ENCODE results near the gene ZBTB32. TPM values are rescaled to one million over a fixed set of nuclear protein-coding genes. Genes with fewer than 3 reads are reported as not detected.

ZBTB32 gene
- total RNA-seq, 1 donor from 2014 or later, result not detected

- Histone ChIP-seq H3K79me2 (ENCODE audit: low read depth) (peaks cover 16% of the 10 kb centered on the region), H3K4me1 (peaks cover 6% of the 10 kb centered on the region), H3K9me3 (ENCODE audit: low read depth) (no peaks in the 10 kb centered on the region), H3K4me2 (peak within 1 kb of the TSS; percentile 80), H2AFZ (replicated peaks) (peak within 1 kb of the TSS; percentile 43), H3K27me3 (peaks cover 27% of the 10 kb centered on the region), H4K20me1 (ENCODE audit: low read depth) (peaks cover 19% of the 10 kb centered on the region), H3K27ac (no peak within 1 kb of the TSS), H3K4me3 (peak within 1 kb of the TSS; percentile 89), H3K9ac (no peak within 1 kb of the TSS), H3K36me3 (no peaks in the 10 kb centered on the region), H3F3A (ENCODE audit: low read depth) (peaks cover 13% of the 10 kb centered on the region)
- Mint-ChIP-seq H3K27ac (peak within 1 kb of the TSS; percentile 98), H3K36me3 (peaks cover 6% of the 10 kb centered on the region), H3K9me3 (no peaks in the 10 kb centered on the region), H3K4me1 (peaks cover 26% of the 10 kb centered on the region), H3K27me3 (ENCODE audit: insufficient read depth, low read depth) (peaks cover 9% of the 10 kb centered on the region), H3K4me3 (peak within 1 kb of the TSS; percentile 99)
- peak; percentile 49 for DNase-seq (ENCODE audit: low spot score)
- TF ChIP-seq EZH2phosphoT487 (IDR thresholded peaks at IDR 0.05), result no peak
- peak; percentile 46 for TF ChIP-seq EZH2 (IDR thresholded peaks at IDR 0.05)
These were observed 52.2 kb downstream of the ZBTB32 start, which contains the start of gene HSPB6 for GRCh38 chr19:35756377-35757230. TSS of gene HSPB6 (minus strand) at chr19:35757029. CDS start at chr19:35757008, 21 bp downstream.

GRCh38 chr19:35757231-35757748 is 52.9 kb downstream of the ZBTB32 start:
- peaks cover 19% of the 10 kb centered on the region for H4K20me1 ChIP-seq (ENCODE audit: low read depth)
- no peaks in the 10 kb centered on the region for H3K9me3 ChIP-seq (ENCODE audit: low read depth)
- Mint-ChIP-seq H3K4me3 (peak overlapping the region; percentile 99), H3K27ac (peak overlapping the region; percentile 98), H3K9me3 (no peaks in the 10 kb centered on the region), H3K27me3 (ENCODE audit: insufficient read depth, low read depth) (peaks cover 9% of the 10 kb centered on the region), H3K4me1 (peaks cover 26% of the 10 kb centered on the region), H3K36me3 (peaks cover 11% of the 10 kb centered on the region)
- peaks cover 16% of the 10 kb centered on the region for H3K79me2 ChIP-seq (ENCODE audit: low read depth)
- peaks cover 13% of the 10 kb centered on the region for H3F3A ChIP-seq (ENCODE audit: low read depth)
- H2AFZ ChIP-seq (replicated peaks), result peak overlapping the region; percentile 43
- H3K27ac ChIP-seq, result no peak overlapping the region
- TF ChIP-seq EZH2 (IDR thresholded peaks at IDR 0.05), result no peak
- TF ChIP-seq CTCF (IDR thresholded peaks at IDR 0.05), result no peak
- no peak for TF ChIP-seq EZH2phosphoT487 (IDR thresholded peaks at IDR 0.05)
- H3K36me3 ChIP-seq, result no peaks in the 10 kb centered on the region
- DNase-seq (ENCODE audit: low spot score), result peak; percentile 66
- H3K4me2 ChIP-seq, result peak overlapping the region; percentile 80
- peaks cover 6% of the 10 kb centered on the region for H3K4me1 ChIP-seq
- H3K9ac ChIP-seq, result no peak overlapping the region
- H3K4me3 ChIP-seq, result peak overlapping the region; percentile 89
- H3K27me3 ChIP-seq, result peaks cover 27% of the 10 kb centered on the region

GRCh38 chr19:35757749-35758608 is 53.6 kb downstream of the ZBTB32 start, which contains the start of gene PROSER3:
TSS of gene PROSER3 (plus strand) at chr19:35758176. CDS start at chr19:35758216, 40 bp downstream.
- Mint-ChIP-seq H3K36me3 (peaks cover 11% of the 10 kb centered on the region), H3K4me1 (peaks cover 26% of the 10 kb centered on the region), H3K4me3 (peak within 1 kb of the TSS; percentile 99), H3K27me3 (ENCODE audit: insufficient read depth, low read depth) (peaks cover 9% of the 10 kb centered on the region), H3K27ac (peak within 1 kb of the TSS; percentile 98), H3K9me3 (no peaks in the 10 kb centered on the region)
- H3K36me3 ChIP-seq, result no peaks in the 10 kb centered on the region
- TF ChIP-seq EZH2phosphoT487 (IDR thresholded peaks at IDR 0.05) (no peak), EZH2 (IDR thresholded peaks at IDR 0.05) (no peak), CTCF (IDR thresholded peaks at IDR 0.05) (no peak)
- peak within 1 kb of the TSS; percentile 81 for H2AFZ ChIP-seq (replicated peaks)
- H3K79me2 ChIP-seq (ENCODE audit: low read depth), result peaks cover 16% of the 10 kb centered on the region
- H3F3A ChIP-seq (ENCODE audit: low read depth), result peaks cover 13% of the 10 kb centered on the region
- peak within 1 kb of the TSS; percentile 89 for H3K4me3 ChIP-seq
- H3K4me2 ChIP-seq, result peak within 1 kb of the TSS; percentile 93
- H3K4me1 ChIP-seq, result peaks cover 6% of the 10 kb centered on the region
- peak within 1 kb of the TSS; percentile 25 for H3K9ac ChIP-seq
- peak; percentile 99 for DNase-seq (ENCODE audit: low spot score)
- H3K9me3 ChIP-seq (ENCODE audit: low read depth), result no peaks in the 10 kb centered on the region
- H4K20me1 ChIP-seq (ENCODE audit: low read depth), result peaks cover 19% of the 10 kb centered on the region
- no peak within 1 kb of the TSS for H3K27ac ChIP-seq
- peaks cover 27% of the 10 kb centered on the region for H3K27me3 ChIP-seq
